Loucy (cell line): ENCODE measurements around the gene MRPL38.

Source experiments
- EZH2phosphoT487 ChIP-seq: fragments of 200-600 bp; IDR thresholded peaks from 2 replicates; pipeline ENCODE4 v1.6.1; 2018; ENCODE audit warnings: antibody characterized with exemption, mild to moderate bottlenecking, moderate library complexity, borderline replicate concordance
- TF ChIP-seq, protein P1 (sequence below): fragments of 200-600 bp; sonication (generic); conservative IDR thresholded peaks from 2 replicates; pipeline ENCODE4 v1.5.1; 2014; ENCODE audit warnings: mild to moderate bottlenecking, antibody characterized with exemption, low read length

DNA sequence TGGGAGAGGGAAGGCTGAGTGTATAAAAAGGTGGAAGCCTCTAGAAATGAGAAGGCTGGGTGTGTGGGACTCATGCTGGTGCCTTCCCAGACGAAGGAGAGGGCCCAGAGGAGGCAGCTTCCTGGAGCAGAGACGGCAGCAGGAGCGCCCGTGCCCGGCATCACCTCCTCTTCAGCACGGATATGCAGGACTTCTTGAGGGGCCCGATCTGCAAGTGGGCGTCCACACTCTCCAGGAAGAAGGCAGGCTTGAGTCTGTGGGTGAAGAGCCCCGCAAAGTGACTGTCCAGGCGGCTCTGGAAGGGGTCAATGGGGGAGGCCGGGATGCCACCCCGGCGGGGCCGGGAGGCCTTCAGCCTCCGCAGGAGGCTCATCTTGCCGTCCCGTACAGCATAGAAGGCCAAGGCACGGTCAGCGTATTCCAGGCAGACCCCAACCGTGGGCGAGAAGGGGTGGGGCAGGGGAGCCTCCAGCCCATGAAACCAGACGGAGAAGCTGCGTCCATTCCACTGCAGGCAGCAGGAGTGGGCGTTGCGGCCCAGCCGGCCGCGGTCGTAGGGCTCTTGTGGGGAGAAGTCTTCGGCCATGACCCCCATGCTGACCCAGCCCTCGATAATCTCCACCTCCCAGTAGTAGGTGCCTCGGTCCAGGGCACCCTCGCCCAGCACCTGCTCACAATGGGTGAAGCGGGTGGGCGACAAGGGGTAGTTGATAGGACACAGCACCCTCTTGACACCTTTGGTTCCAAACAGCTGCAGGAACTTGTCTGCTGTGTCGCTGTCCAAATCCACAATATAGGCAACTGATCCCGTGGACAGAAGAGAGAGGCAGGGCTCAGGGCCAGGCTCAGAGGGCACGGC is 30.1 kb downstream of the MRPL38 start:
- TF ChIP-seq, protein P1, sequence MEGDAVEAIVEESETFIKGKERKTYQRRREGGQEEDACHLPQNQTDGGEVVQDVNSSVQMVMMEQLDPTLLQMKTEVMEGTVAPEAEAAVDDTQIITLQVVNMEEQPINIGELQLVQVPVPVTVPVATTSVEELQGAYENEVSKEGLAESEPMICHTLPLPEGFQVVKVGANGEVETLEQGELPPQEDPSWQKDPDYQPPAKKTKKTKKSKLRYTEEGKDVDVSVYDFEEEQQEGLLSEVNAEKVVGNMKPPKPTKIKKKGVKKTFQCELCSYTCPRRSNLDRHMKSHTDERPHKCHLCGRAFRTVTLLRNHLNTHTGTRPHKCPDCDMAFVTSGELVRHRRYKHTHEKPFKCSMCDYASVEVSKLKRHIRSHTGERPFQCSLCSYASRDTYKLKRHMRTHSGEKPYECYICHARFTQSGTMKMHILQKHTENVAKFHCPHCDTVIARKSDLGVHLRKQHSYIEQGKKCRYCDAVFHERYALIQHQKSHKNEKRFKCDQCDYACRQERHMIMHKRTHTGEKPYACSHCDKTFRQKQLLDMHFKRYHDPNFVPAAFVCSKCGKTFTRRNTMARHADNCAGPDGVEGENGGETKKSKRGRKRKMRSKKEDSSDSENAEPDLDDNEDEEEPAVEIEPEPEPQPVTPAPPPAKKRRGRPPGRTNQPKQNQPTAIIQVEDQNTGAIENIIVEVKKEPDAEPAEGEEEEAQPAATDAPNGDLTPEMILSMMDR, result no peak
- TF ChIP-seq EZH2phosphoT487, result no peak
